DMS114 treated with DMSO at 0.1 percent for 48 hours (cell line): ENCODE measurements around the gene PPIB.
"Not testable (repeated sequence)": the region's sequence is repeated elsewhere in the genome, so short reads cannot be mapped to it uniquely, and the experiment has no call there.

Source experiments
- DNase-seq: peaks from one replicate; lab custom pipeline; 2025; ENCODE audit not compliant: unreplicated experiment; lab: John Stamatoyannopoulos, UW

Gene PPIB

GRCh38 chr15:64110950-64111678 lies 51.7 kb downstream of the PPIB start:
- no peak for DNase-seq

DNA sequence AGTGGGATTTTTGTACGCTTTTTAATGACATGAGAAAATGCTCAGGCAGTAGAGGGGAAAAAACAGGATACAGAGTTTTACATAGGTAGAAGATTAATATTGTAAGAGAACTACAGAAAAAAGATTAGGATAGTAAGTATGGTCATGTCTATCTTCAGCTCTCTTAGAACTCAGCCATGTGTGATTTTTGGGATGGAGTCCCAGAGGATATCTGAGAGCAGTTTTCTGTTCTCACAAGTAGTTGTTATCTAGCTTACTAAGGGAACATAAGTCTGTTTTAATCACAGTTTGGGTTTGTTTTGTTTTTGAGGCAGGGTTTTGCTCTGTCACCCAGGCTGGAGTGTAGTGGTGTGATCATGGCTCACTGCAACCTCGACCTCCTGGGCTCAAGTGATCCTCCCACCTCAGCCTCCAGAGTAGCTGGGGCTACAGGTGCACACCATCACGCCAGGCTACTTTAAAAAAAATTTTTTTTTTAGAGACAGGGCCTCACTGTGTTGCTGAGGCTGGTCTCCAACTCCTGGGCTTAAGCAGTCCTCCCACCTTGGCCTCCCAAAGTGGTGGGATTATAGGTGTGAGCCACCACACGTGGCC lies 52.6 kb downstream of the PPIB start:
- not testable (repeated sequence) for DNase-seq

GRCh38 chr15:64107337-64107736 lies 55.5 kb downstream of the PPIB start:
- DNase-seq = no peak
